A549 (cell line): Measurements from ENCODE around the gene TMEM108. TPM values are rescaled to one million over a fixed set of nuclear protein-coding genes. Genes with fewer than 3 reads are reported as not detected.
A peak's percentile ranks its signal among the peaks of the same experiment; 100 is the strongest.

Experiments used
- ATAC-seq, 2 experiments: fragments of 200-7000 bp in 1 of 2; fragments of >200 bp in 1 of 2; cut with Nextera tagmentation in 1 of 2; cut with Tn5 transposase in 1 of 2; 3 replicates each; pipeline versions ENCODE4 v1.8.0 to v1.9.1; 2018 to 2020; ENCODE audit warnings: mild to moderate bottlenecking in 1 of 2, moderate library complexity in 1 of 2
- CTCF ChIA-PET: fragments of 300-600 bp; sonication (Branson Sonifier 250); formaldehyde crosslinking; extraction: SDS; loops from one replicate; lab custom pipeline; 2021; ENCODE audit warnings: antibody characterized with exemption, inconsistent platforms; lab: Yijun Ruan, JAX
- POLR2A ChIA-PET: fragments of 350-600 bp; formaldehyde crosslinking; extraction: SDS; loops from one replicate; lab custom pipeline; 2021; ENCODE audit warnings: antibody characterized with exemption, inconsistent platforms; lab: Yijun Ruan, JAX
- DNase-seq, 2 experiments: peaks; one replicate each; pipeline versions ENCODE4 v3.0.0 to v3.0.0-alpha.2; 2011 to 2016; ENCODE audit warnings: low read depth in 1 of 2, low spot score in 1 of 2
- FAIRE-seq: peaks from 2 replicates; lab custom pipeline; 2011; peaks lifted over from hg19 to GRCh38; lab: Jason Lieb, UNC
- H3K27ac ChIP-seq, 2 experiments: fragments of >200 bp; sonication (Bioruptor Twin); formaldehyde crosslinking; 3 replicates each; pipeline ENCODE4 v1.5.1; 2016 to 2017
- H3K4me1 ChIP-seq: fragments of >200 bp; sonication (Bioruptor Twin); formaldehyde crosslinking; 3 replicates; pipeline ENCODE4 v1.6.1; 2016
- H3K4me2 ChIP-seq: fragments of >200 bp; sonication (Bioruptor Twin); formaldehyde crosslinking; 3 replicates; pipeline ENCODE4 v1.6.1; 2016
- H3K4me3 ChIP-seq: fragments of >200 bp; sonication (Bioruptor Twin); formaldehyde crosslinking; 3 replicates; pipeline ENCODE4 v1.5.1; 2016
- H3K9me3 ChIP-seq: fragments of >200 bp; sonication (Bioruptor Twin); formaldehyde crosslinking; 3 replicates; pipeline ENCODE4 v1.6.1; 2016
- BHLHE40 ChIP-seq: IDR thresholded peaks from 2 replicates; pipeline ENCODE4 v1.6.1; 2012; ENCODE audit warnings: low read depth, low read length, inconsistent platforms
- CHD4 ChIP-seq: fragments of 200-600 bp; sonication (generic); IDR thresholded peaks from 2 replicates; pipeline ENCODE4 v1.6.1; 2016; ENCODE audit warnings: antibody characterized with exemption, mild to moderate bottlenecking, borderline replicate concordance
- EHF ChIP-seq: fragments of 250-450 bp; sonication (Bioruptor Pico); IDR thresholded peaks from 2 replicates; pipeline ENCODE4 v1.5.0; 2020; ENCODE audit warnings: mild to moderate bottlenecking
- EHMT2 ChIP-seq: fragments of 200-600 bp; sonication (generic); IDR thresholded peaks from 2 replicates; pipeline ENCODE4 v1.6.1; 2016; ENCODE audit warnings: antibody characterized with exemption, low read depth, mild to moderate bottlenecking, moderate library complexity
- ESRRA ChIP-seq: fragments of 150-350 bp; IDR thresholded peaks from 2 replicates; pipeline ENCODE4 v1.6.1; 2014; ENCODE audit warnings: mild to moderate bottlenecking, low read length, borderline replicate concordance
- GATA3 ChIP-seq: IDR thresholded peaks from 2 replicates; pipeline ENCODE4 v1.6.1; 2012; ENCODE audit warnings: borderline replicate concordance
- JUNB ChIP-seq: fragments of >200 bp; sonication (Bioruptor Twin); formaldehyde crosslinking; IDR thresholded peaks from 2 replicates; pipeline ENCODE4 v1.6.1; 2016
- MAFK ChIP-seq: fragments of 450-650 bp; IDR thresholded peaks from 2 replicates; pipeline ENCODE4 v1.6.1; 2014; ENCODE audit not compliant: partially characterized antibody
- NFE2L2 ChIP-seq: fragments of 150-350 bp; conservative IDR thresholded peaks from 2 replicates; pipeline ENCODE4 v1.6.1; 2014; ENCODE audit warnings: low read length
- PHF8 ChIP-seq: fragments of 200-600 bp; sonication (generic); IDR thresholded peaks from 2 replicates; pipeline ENCODE4 v1.6.1; 2016; ENCODE audit warnings: low read depth, mild to moderate bottlenecking, antibody characterized with exemption, moderate library complexity, borderline replicate concordance
- RCOR1 ChIP-seq: fragments of 150-350 bp; IDR thresholded peaks from 2 replicates; pipeline ENCODE4 v1.6.1; 2014; ENCODE audit warnings: antibody characterized with exemption, low read length, low read depth
- RFX5 ChIP-seq: fragments of 450-650 bp; IDR thresholded peaks from 2 replicates; pipeline ENCODE4 v1.7.1; 2014; ENCODE audit warnings: antibody characterized with exemption, mild to moderate bottlenecking, moderate library complexity
- SMC3 ChIP-seq: fragments of >200 bp; sonication (Bioruptor Twin); formaldehyde crosslinking; IDR thresholded peaks from 3 replicates; pipeline ENCODE4 v1.6.1; 2018; ENCODE audit warnings: inconsistent platforms
- TP53 ChIP-seq: fragments of 250-450 bp; sonication (Bioruptor Pico); IDR thresholded peaks from 2 replicates; pipeline ENCODE4 v1.5.0; 2021; ENCODE audit warnings: mild to moderate bottlenecking, moderate library complexity
- ZC3H11A ChIP-seq: fragments of 450-650 bp; IDR thresholded peaks from 2 replicates; pipeline ENCODE4 v1.6.1; 2014; ENCODE audit warnings: antibody characterized with exemption, mild to moderate bottlenecking
- ZSCAN20 ChIP-seq: fragments of 250-450 bp; sonication (Bioruptor Pico); IDR thresholded peaks from 2 replicates; pipeline ENCODE4 v1.8.0; 2022; ENCODE audit warnings: mild to moderate bottlenecking, moderate library complexity
- WGBS: methylation state at CpG from one replicate; pipeline ENCODE4 v1.1.6; 2017; ENCODE audit errors: missing lambda C conversion rate; 5-methylcytosine and 5-hydroxymethylcytosine counted together
- polyA minus RNA-seq: library from RNA; depleted of rRNA, polyadenylated mRNA; stranded (reverse); fragments of >200 nt; gene quantifications from 2 replicates; pipeline ENCODE4 v1.2.3, GENCODE V29; 2011; rRNA and poly(A)+ RNA removed
- polyA plus RNA-seq, 4 experiments: library from polyadenylated mRNA; depleted of rRNA in 3 of 4; stranded (reverse); fragments of >200 nt; fragmentation: RNase III in 1 of 4; extraction: RNeasy Plus Mini Kit Qiagen cat#74134 plus additional on column Dnase treatment in 1 of 4; gene quantifications; 2 replicates in 3 of 4; 3 replicates in 1 of 4; pipeline ENCODE4 v1.2.3, GENCODE V29; 2011 to 2017
- TF ChIP-seq, protein P1 (sequence below): fragments of 450-650 bp; IDR thresholded peaks from 2 replicates; pipeline ENCODE4 v1.6.1; 2014; ENCODE audit warnings: antibody characterized with exemption
- TF ChIP-seq, protein P2 (sequence below): IDR thresholded peaks from 2 replicates; pipeline ENCODE4 v1.6.1; 2012
- TF ChIP-seq, protein P3 (sequence below): fragments of 200-600 bp; sonication (generic); IDR thresholded peaks from 2 replicates; pipeline ENCODE4 v1.6.1; 2016; ENCODE audit warnings: antibody characterized with exemption, mild to moderate bottlenecking, moderate library complexity
- TF ChIP-seq, protein P4 (sequence below): fragments of 250-450 bp; sonication (Bioruptor Pico); IDR thresholded peaks from 2 replicates; pipeline ENCODE4 v1.5.0; 2020; ENCODE audit warnings: low read depth, mild to moderate bottlenecking, moderate library complexity
- TF ChIP-seq, protein P5 (sequence below): IDR thresholded peaks from 2 replicates; pipeline ENCODE4 v1.6.1; 2012; ENCODE audit warnings: low read depth, borderline replicate concordance
- TF ChIP-seq, protein P6 (sequence below): fragments of 250-450 bp; sonication (Bioruptor Pico); IDR thresholded peaks from 2 replicates; pipeline ENCODE4 v1.5.0; 2021; ENCODE audit warnings: mild to moderate bottlenecking, moderate library complexity, borderline replicate concordance
- TF ChIP-seq, protein P7 (sequence below): fragments of 150-350 bp; IDR thresholded peaks from 2 replicates; pipeline ENCODE4 v1.6.1; 2014; ENCODE audit warnings: low read depth, mild to moderate bottlenecking, low read length

The TMEM108 gene
- polyA plus RNA-seq (2011; rRNA removed) (not detected in 2 replicates), polyA plus RNA-seq (2017; fragmentation: RNase III; extraction: RNeasy Plus Mini Kit Qiagen cat#74134 plus additional on column Dnase treatment) (not detected in 3 replicates), polyA minus RNA-seq (not detected in 2 replicates)
- polyA plus RNA-seq (2012; cell fraction: cytosol; rRNA removed), result 0.04 and 0.09 TPM in 2 replicates
- polyA plus RNA-seq (2012; cell fraction: nucleus; rRNA removed), result 0.02 TPM in 1 of 2 replicates, not detected in the other

DNA sequence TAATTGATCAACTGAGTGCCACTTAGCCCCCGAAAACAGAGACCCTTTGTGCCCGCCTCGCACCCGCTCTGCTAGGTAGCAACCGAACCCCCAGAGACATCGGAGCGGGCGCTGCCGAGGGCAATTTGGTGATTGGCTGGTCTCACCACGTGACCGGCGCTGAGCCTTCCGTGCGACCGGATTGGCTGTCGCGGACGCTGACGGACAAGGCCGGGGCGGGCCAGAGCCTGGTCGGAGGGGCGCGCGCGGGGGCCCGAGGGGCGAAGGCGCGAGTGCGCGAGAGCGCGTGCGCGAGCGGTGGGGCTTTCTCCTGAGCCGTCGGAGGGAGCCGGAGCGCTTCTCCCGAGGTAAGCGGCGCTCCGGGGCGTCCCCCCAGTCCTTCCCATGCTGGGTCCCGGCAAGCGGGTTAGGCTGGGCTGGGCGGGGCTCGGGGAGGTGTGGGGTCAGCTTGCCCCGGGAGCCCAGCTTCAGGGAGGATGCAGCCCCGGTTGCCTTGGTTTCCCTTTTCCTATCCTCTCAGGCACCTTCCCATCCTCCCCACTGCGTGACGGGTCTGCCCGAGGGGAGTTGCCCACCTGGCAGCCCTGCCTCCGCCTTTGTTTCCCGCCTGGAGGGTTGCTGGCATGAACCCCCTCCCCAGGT, at the start of gene TMEM108:
TSS of gene TMEM108 (plus strand) at position 303 of the 642 bp plus-strand sequence.
- FAIRE-seq, result no peak
- H3K9me3 ChIP-seq, result no peaks in the 10 kb centered on the region
- 0% methylated on average over 25 of the region's 57 CpGs for WGBS
- TF ChIP-seq, protein P1, sequence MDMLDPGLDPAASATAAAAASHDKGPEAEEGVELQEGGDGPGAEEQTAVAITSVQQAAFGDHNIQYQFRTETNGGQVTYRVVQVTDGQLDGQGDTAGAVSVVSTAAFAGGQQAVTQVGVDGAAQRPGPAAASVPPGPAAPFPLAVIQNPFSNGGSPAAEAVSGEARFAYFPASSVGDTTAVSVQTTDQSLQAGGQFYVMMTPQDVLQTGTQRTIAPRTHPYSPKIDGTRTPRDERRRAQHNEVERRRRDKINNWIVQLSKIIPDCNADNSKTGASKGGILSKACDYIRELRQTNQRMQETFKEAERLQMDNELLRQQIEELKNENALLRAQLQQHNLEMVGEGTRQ, result peak; percentile 80
- no peak for TF ChIP-seq MAFK
- TF ChIP-seq, protein P2, sequence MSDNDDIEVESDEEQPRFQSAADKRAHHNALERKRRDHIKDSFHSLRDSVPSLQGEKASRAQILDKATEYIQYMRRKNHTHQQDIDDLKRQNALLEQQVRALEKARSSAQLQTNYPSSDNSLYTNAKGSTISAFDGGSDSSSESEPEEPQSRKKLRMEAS, result peak; percentile 71; the same call in 1 of the 2 replicates
- TF ChIP-seq, protein P3, sequence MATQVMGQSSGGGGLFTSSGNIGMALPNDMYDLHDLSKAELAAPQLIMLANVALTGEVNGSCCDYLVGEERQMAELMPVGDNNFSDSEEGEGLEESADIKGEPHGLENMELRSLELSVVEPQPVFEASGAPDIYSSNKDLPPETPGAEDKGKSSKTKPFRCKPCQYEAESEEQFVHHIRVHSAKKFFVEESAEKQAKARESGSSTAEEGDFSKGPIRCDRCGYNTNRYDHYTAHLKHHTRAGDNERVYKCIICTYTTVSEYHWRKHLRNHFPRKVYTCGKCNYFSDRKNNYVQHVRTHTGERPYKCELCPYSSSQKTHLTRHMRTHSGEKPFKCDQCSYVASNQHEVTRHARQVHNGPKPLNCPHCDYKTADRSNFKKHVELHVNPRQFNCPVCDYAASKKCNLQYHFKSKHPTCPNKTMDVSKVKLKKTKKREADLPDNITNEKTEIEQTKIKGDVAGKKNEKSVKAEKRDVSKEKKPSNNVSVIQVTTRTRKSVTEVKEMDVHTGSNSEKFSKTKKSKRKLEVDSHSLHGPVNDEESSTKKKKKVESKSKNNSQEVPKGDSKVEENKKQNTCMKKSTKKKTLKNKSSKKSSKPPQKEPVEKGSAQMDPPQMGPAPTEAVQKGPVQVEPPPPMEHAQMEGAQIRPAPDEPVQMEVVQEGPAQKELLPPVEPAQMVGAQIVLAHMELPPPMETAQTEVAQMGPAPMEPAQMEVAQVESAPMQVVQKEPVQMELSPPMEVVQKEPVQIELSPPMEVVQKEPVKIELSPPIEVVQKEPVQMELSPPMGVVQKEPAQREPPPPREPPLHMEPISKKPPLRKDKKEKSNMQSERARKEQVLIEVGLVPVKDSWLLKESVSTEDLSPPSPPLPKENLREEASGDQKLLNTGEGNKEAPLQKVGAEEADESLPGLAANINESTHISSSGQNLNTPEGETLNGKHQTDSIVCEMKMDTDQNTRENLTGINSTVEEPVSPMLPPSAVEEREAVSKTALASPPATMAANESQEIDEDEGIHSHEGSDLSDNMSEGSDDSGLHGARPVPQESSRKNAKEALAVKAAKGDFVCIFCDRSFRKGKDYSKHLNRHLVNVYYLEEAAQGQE, result no peak
- no peak for TF ChIP-seq BHLHE40
- no peak for TF ChIP-seq TP53 (CRISPR knock-in tag)
- TF ChIP-seq RFX5, result no peak
- TF ChIP-seq, protein P4, sequence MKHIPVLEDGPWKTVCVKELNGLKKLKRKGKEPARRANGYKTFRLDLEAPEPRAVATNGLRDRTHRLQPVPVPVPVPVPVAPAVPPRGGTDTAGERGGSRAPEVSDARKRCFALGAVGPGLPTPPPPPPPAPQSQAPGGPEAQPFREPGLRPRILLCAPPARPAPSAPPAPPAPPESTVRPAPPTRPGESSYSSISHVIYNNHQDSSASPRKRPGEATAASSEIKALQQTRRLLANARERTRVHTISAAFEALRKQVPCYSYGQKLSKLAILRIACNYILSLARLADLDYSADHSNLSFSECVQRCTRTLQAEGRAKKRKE (CRISPR knock-in tag), result no peak
- TF ChIP-seq, protein P5, sequence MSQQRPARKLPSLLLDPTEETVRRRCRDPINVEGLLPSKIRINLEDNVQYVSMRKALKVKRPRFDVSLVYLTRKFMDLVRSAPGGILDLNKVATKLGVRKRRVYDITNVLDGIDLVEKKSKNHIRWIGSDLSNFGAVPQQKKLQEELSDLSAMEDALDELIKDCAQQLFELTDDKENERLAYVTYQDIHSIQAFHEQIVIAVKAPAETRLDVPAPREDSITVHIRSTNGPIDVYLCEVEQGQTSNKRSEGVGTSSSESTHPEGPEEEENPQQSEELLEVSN, result peak; percentile 73
- no peak for TF ChIP-seq EHF
- no peak for TF ChIP-seq ZSCAN20 (CRISPR knock-in tag)
- peaks cover 7% of the 10 kb centered on the region; the same call in 1 of the 3 replicates for H3K4me1 ChIP-seq
- peak; percentile 67 to 90 for ATAC-seq
- ChIA-PET POLR2A (no interaction called here), CTCF (interaction anchor here (0.7 kb wide), 1 partner anchor 386 kb away, joined by 3 read pairs; no protein-coding TSS in a partner anchor)
- peak within 1 kb of the TSS in 1 of 2 experiments; percentile 43; a peak in 1 of 6 replicates for H3K27ac ChIP-seq
- peak within 1 kb of the TSS; percentile 96 for H3K4me2 ChIP-seq
- DNase-seq, result peak; percentile 39 to 73
- H3K4me3 ChIP-seq, result peak within 1 kb of the TSS; percentile 53

DNA sequence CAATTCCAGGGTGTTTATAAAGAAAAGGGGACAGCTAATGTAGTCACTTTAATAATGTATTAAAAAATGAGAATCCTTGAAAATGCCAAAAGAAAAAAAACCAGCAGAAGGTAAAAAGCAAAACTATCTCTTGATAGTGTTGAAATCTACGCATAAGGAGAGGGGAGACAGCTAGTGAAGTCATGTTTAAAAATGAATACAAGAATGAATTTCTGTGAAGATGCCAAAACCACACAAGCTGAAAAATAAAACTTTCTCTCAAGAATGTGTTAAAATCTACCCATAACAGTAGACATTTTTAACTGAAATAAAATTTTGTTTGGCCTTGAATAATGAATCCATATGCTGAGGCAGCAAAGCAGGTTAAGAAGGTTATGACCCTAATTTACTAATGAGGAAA, 42.2 kb upstream of the TMEM108 start:
- DNase-seq (no peak), ATAC-seq (no peak), FAIRE-seq (no peak)
- WGBS, result 12% methylated on average over 1 of the region's 1 CpG
- no peaks in the 10 kb centered on the region for H3K9me3 ChIP-seq
- ChIA-PET CTCF (no interaction called here), POLR2A (no interaction called here)
- H3K4me2 ChIP-seq, result no peak overlapping the region
- H3K27ac ChIP-seq, result no peak overlapping the region
- H3K4me1 ChIP-seq, result no peaks in the 10 kb centered on the region
- H3K4me3 ChIP-seq, result no peak overlapping the region
- TF ChIP-seq NFE2L2 (no peak), JUNB (no peak), SMC3 (no peak), PHF8 (no peak), RCOR1 (no peak), GATA3 (no peak), ZC3H11A (no peak), CHD4 (no peak), EHMT2 (no peak), ESRRA (no peak)
- TF ChIP-seq, protein P6, sequence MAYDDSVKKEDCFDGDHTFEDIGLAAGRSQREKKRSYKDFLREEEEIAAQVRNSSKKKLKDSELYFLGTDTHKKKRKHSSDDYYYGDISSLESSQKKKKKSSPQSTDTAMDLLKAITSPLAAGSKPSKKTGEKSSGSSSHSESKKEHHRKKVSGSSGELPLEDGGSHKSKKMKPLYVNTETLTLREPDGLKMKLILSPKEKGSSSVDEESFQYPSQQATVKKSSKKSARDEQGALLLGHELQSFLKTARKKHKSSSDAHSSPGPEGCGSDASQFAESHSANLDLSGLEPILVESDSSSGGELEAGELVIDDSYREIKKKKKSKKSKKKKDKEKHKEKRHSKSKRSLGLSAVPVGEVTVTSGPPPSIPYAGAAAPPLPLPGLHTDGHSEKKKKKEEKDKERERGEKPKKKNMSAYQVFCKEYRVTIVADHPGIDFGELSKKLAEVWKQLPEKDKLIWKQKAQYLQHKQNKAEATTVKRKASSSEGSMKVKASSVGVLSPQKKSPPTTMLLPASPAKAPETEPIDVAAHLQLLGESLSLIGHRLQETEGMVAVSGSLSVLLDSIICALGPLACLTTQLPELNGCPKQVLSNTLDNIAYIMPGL (CRISPR knock-in tag), result no peak
- TF ChIP-seq, protein P7, sequence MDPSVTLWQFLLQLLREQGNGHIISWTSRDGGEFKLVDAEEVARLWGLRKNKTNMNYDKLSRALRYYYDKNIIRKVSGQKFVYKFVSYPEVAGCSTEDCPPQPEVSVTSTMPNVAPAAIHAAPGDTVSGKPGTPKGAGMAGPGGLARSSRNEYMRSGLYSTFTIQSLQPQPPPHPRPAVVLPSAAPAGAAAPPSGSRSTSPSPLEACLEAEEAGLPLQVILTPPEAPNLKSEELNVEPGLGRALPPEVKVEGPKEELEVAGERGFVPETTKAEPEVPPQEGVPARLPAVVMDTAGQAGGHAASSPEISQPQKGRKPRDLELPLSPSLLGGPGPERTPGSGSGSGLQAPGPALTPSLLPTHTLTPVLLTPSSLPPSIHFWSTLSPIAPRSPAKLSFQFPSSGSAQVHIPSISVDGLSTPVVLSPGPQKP, result no peak
- TF ChIP-seq, all 56 proteins: peak for 0
